A673 (cell line): ENCODE data around the gene PLK4.

ENCODE experiments used
- EZH2 ChIP-seq: fragments of 200-600 bp; sonication (generic); IDR thresholded peaks from 2 replicates; pipeline ENCODE4 v1.6.1; 2017; ENCODE audit warnings: borderline replicate concordance, low read depth, mild to moderate bottlenecking, mixed read lengths, antibody characterized with exemption, low read length; ENCODE audit not compliant: poor library complexity, severe bottlenecking
- TF ChIP-seq, protein P1 (sequence below): fragments of 300-800, 200-600 bp; sonication (generic); conservative IDR thresholded peaks from 2 replicates; pipeline ENCODE4 v1.5.1; 2017; ENCODE audit warnings: low read depth, mild to moderate bottlenecking, antibody characterized with exemption, low read length, moderate library complexity, mixed read lengths

DNA sequence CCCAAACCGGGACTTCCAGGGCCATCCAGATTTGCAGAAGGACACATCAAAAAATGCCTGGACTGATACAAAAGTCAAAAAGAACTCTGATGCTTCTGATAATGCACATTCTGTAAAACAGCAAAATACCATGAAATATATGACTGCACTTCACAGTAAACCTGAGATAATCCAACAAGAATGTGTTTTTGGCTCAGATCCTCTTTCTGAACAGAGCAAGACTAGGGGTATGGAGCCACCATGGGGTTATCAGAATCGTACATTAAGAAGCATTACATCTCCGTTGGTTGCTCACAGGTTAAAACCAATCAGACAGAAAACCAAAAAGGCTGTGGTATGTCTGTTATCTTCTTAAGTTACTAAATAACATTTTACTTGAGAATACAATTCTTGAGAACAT lies 9.2 kb downstream of the PLK4 start:
- TF ChIP-seq, protein P1, sequence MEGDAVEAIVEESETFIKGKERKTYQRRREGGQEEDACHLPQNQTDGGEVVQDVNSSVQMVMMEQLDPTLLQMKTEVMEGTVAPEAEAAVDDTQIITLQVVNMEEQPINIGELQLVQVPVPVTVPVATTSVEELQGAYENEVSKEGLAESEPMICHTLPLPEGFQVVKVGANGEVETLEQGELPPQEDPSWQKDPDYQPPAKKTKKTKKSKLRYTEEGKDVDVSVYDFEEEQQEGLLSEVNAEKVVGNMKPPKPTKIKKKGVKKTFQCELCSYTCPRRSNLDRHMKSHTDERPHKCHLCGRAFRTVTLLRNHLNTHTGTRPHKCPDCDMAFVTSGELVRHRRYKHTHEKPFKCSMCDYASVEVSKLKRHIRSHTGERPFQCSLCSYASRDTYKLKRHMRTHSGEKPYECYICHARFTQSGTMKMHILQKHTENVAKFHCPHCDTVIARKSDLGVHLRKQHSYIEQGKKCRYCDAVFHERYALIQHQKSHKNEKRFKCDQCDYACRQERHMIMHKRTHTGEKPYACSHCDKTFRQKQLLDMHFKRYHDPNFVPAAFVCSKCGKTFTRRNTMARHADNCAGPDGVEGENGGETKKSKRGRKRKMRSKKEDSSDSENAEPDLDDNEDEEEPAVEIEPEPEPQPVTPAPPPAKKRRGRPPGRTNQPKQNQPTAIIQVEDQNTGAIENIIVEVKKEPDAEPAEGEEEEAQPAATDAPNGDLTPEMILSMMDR: no peak
- no peak for TF ChIP-seq EZH2
